Uterus (tissue), 4 donors: ENCODE measurements around the gene WARS2. TPM values are rescaled to one million over a fixed set of nuclear protein-coding genes. Genes with fewer than 3 reads are reported as not detected.

Experiments
- DNase-seq, 2 donors: peaks; one replicate each; pipeline ENCODE4 v3.0.0-alpha.2; 2019 to 2020
- H3K27ac ChIP-seq, 2 donors: fragments of 200-600 bp; sonication (generic); 1 replicate in 1 of 2; 2 replicates in 1 of 2; pipeline ENCODE4 v1.5.1; 2016 to 2018
- H3K27me3 ChIP-seq, 2 donors: fragments of 200-600 bp; sonication (generic); one replicate each; pipeline ENCODE4 v1.5.1; 2018 to 2019; ENCODE audit warnings: control low read depth in 1 of 2
- H3K36me3 ChIP-seq, 2 donors: fragments of 200-600 bp; sonication (generic); one replicate each; pipeline ENCODE4 v1.5.1; 2019; ENCODE audit warnings: control low read depth in 1 of 2
- H3K4me1 ChIP-seq, 2 donors: fragments of 200-600 bp; sonication (generic); one replicate each; pipeline ENCODE4 v1.5.1; 2018 to 2019; ENCODE audit warnings: control low read depth in 1 of 2
- H3K4me3 ChIP-seq, 2 donors: fragments of 200-600 bp; sonication (generic); 1 replicate in 1 of 2; 2 replicates in 1 of 2; pipeline ENCODE4 v1.5.1; 2018 to 2019; ENCODE audit warnings: mild to moderate bottlenecking in 1 of 2
- H3K9me3 ChIP-seq, 2 donors: fragments of 200-600 bp; sonication (generic); one replicate each; pipeline ENCODE4 v1.5.1; 2019; ENCODE audit warnings: control low read depth in 1 of 2
- CTCF ChIP-seq, 4 experiments: fragments of 200-600 bp in 2 of 4; fragments of 450-650 bp in 2 of 4; sonication (generic) in 2 of 4; IDR thresholded peaks; one replicate each; pipeline ENCODE4 v1.5.1; 2016 to 2019; ENCODE audit warnings: antibody characterized with exemption in 4 of 4, mild to moderate bottlenecking in 2 of 4, moderate library complexity in 1 of 4
- POLR2A ChIP-seq, 2 donors: fragments of 450-650 bp; IDR thresholded peaks; one replicate each; pipeline ENCODE4 v1.6.1; 2016; ENCODE audit warnings: antibody characterized with exemption in 2 of 2, mild to moderate bottlenecking in 1 of 2, moderate library complexity in 1 of 2
- intact Hi-C: fragments of 100-400 bp; cut with DNase I; formaldehyde crosslinking; loops from one replicate; pipeline ENCODE4 v1.15.1; 2023; ENCODE audit warnings: low total_unique reads
- total RNA-seq, 4 donors: library from RNA; depleted of rRNA in 3 of 4; stranded (reverse); fragments of >200 nt in 3 of 4; gene quantifications; one replicate each; pipeline versions ENCODE4 v1.1.0 to v1.2.4, GENCODE V29; 2014 to 2023
- donor health status: DM: yes; HTN: yes; CAD: no.

Gene WARS2
- total RNA-seq, 4 donors from 2014 or later = 13.5 to 22.6 (median 18.5) TPM

GRCh38 chr1:119053917-119054316 is 86.5 kb downstream of the WARS2 start:
- Histone ChIP-seq H3K4me1 (no peaks in the 10 kb centered on the region), H3K9me3 (no peaks in the 10 kb centered on the region), H3K27ac (no peak overlapping the region), H3K4me3 (no peak overlapping the region), H3K36me3 (no peaks in the 10 kb centered on the region), H3K27me3 (no peaks in the 10 kb centered on the region)
- TF ChIP-seq CTCF (IDR thresholded peaks at IDR 0.05) (no peak), POLR2A (IDR thresholded peaks at IDR 0.05) (no peak)
- intact Hi-C loops = no loop called here
- no peak for DNase-seq

DNA sequence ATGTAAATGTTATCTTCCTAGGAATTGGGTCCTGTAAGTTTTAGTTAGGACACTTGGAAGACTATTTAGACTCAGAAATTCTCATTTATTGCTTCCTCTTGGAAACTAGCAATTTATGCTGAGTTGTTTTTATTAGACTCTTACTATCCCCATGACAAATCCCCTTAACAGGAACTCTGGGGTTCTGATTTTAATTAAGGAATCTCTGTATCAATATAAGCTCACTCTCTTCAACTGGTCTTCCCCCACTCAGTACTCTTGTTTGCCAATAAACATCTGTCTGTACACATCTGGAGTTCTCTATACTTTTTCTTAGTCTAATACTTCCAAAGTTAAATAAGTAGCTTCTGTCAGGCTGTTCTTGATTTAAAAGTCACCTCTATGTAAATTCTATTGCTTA is 88.2 kb downstream of the WARS2 start:
- H3K4me3 ChIP-seq = no peak overlapping the region
- no peak for DNase-seq
- no peaks in the 10 kb centered on the region for H3K27me3 ChIP-seq
- H3K9me3 ChIP-seq = no peaks in the 10 kb centered on the region
- no peaks in the 10 kb centered on the region for H3K36me3 ChIP-seq
- no peak overlapping the region for H3K27ac ChIP-seq
- peaks cover 0 to 6% of the 10 kb centered on the region in 2 donors for H3K4me1 ChIP-seq
- intact Hi-C loops = no loop called here
- TF ChIP-seq CTCF (IDR thresholded peaks at IDR 0.05) = no peak
- TF ChIP-seq POLR2A (IDR thresholded peaks at IDR 0.05) = no peak

DNA sequence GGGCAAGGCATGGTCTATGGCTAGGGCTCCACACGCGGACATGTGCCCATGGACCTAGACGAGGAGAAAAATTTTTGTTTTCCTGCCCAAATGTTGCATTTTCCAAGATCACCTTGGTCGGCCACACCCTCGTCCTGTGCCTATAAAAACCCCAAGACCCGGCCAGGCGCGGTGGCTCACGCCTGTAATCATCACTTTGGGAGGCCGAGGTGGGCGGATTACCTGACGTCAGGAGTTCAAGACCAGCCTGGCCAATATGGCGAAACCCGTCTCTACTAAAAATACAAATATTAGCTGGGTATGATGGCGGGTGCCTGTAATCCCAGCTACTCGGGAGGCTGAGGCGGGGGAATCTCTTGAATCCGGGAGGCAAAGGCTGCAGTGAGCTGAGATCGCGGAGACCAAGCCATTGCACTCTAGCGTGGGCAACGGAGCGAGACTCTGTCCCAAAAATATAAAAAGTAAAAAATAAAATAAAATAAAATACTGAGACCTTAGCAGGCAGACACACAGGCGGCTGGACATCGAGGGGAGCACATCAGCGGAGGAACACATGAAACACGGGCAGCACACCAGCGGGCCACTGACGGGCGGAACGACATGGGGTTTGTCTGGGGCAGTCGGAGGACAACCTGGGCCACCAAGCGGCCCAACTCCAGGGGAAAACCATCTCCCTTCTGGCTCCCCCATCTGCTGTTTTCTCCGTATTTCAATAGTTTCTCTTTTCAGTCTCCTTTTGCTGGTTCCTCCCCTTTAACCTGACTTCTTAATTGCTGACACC is 91.6 kb downstream of the WARS2 start:
- no peaks in the 10 kb centered on the region for H3K27me3 ChIP-seq
- no peak for TF ChIP-seq POLR2A (IDR thresholded peaks at IDR 0.05)
- TF ChIP-seq CTCF (IDR thresholded peaks at IDR 0.05) = no peak
- no peak overlapping the region for H3K4me3 ChIP-seq
- no peak for DNase-seq
- H3K36me3 ChIP-seq = no peaks in the 10 kb centered on the region
- H3K4me1 ChIP-seq = peaks cover 0 to 6% of the 10 kb centered on the region in 2 donors
- no peak overlapping the region for H3K27ac ChIP-seq
- intact Hi-C loops = no loop called here
- no peaks in the 10 kb centered on the region for H3K9me3 ChIP-seq

DNA sequence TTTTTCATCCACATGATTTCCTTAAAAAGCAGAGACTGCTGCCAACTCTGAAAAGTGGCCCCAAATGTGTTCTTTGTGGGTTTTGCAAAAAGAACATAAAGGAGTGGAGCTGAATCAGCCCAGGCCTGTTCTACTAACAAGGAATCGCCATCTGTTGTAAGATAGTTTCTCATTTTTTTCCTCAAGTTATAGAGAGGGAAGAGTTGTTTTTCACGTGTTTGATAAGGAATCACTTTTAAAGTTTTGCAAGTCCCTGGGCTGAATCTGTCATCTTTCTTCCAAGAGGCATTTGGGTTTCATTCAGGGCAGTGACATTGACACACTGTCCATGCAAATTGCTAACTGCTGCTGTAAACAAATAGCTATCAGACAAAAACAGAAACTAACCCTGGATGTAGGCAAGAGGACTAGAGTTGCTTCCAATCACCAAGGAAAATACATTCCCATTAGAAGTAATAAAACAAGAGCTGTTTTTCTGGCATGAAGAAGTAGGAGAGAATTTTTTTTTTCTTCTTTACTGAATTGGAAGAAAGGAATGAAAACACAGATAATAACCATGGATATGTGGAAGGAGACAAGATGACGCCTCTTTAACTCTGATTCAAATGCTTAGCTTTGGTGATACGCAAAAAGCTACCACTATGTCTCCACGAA is 93.5 kb downstream of the WARS2 start:
- peak overlapping the region; percentile 7 to 12 for H3K4me3 ChIP-seq
- no peak for TF ChIP-seq POLR2A (IDR thresholded peaks at IDR 0.05)
- TF ChIP-seq CTCF (IDR thresholded peaks at IDR 0.05) = no peak
- H3K27me3 ChIP-seq = no peaks in the 10 kb centered on the region
- H3K9me3 ChIP-seq = no peaks in the 10 kb centered on the region
- H3K27ac ChIP-seq = peak overlapping the region; percentile 74 to 78
- no peaks in the 10 kb centered on the region for H3K36me3 ChIP-seq
- peaks cover 0 to 6% of the 10 kb centered on the region in 2 donors for H3K4me1 ChIP-seq
- DNase-seq = peak in 1 of 2 donors; percentile 23
- intact Hi-C loops = no loop called here

- H3K36me3 ChIP-seq = no peaks in the 10 kb centered on the region
- intact Hi-C loops = no loop called here
- peaks cover 0 to 6% of the 10 kb centered on the region in 2 donors for H3K4me1 ChIP-seq
- H3K27ac ChIP-seq = peak overlapping the region; percentile 74 to 78
- peak overlapping the region in 1 of 2 donors; percentile 12 for H3K4me3 ChIP-seq
- DNase-seq = peak in 1 of 2 donors; percentile 26
- no peaks in the 10 kb centered on the region for H3K9me3 ChIP-seq
- TF ChIP-seq CTCF (IDR thresholded peaks at IDR 0.05) (no peak), POLR2A (IDR thresholded peaks at IDR 0.05) (no peak)
- H3K27me3 ChIP-seq = no peaks in the 10 kb centered on the region
Measured at GRCh38 chr1:119046429-119046784, 94.0 kb downstream of the WARS2 start.
